GM19438 (cell line): ENCODE results near the gene MTHFD1L.

ENCODE experiments used
- ATAC-seq: cut with Tn5 transposase; IDR thresholded peaks from one replicate; pipeline ENCODE4 v1.9.1; 2021; ENCODE audit warnings: low read depth; ENCODE audit not compliant: unreplicated experiment

MTHFD1L gene

DNA sequence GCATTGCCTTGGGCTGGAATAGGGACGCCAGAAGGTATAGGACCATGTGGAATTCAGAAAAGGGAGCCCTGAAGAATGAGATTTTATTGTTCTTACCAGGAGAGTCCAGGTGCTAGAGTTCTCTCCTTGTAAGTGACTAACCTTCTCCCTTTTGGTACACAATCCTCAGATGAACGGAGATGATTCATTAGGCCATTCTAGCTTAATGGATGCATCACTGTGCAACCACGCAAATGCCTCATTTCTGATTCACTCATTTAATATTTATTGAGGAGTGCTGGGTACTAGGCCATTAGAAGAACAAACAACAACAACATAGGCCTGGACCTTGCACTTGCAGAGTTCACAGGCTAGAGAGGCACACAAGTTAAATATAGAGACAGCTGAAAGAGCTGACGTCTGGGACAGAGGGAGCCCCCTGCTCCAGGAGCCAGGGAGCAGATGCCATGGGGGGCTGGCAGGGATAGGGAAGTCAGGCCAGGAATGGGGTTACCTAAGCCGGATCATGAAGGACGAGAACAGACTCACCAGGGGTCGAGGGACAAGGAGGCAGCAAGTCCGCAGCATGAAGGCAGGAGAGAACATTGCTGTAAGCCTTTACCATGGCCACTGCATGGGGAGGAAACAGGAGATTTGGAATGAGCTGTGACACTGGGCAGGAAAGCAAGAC, 194.7 kb downstream of the MTHFD1L start:
- ATAC-seq = no peak

DNA sequence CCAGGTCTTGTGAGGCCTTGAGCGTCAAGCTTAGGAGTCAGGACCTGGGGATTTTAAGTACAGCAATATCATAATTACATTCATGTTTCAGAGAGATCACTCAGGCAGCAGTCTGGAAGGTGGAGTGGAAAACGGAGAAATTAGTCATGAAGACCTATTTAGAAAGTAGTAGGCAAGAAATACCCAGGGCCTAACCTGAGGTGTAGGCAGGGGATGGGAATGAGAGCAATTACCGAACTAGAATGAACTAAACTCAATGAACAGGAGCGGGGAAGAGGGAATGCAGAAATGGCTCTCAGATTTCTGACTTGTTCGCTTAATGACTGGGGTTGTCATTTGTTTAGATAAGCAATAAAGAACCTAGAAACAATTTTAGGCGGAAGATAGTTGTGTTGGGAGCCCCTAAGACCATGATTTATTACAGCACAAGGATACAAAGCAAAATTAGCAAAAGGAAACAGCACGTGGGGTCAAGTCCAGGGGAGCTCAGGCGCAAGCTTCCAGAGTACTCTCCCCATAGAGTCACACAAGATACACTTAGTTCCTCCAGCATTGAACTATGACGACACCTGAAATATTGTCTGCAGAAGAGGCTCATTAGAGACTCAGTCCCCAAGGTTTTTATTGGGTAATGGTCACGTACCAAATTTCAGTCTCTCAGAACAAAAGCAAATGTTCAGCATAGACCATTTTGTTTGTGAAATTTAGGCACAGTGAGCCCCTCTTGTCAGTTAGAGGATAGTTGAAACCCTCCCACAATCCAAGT, 195.4 kb downstream of the MTHFD1L start:
- ATAC-seq = no peak

DNA sequence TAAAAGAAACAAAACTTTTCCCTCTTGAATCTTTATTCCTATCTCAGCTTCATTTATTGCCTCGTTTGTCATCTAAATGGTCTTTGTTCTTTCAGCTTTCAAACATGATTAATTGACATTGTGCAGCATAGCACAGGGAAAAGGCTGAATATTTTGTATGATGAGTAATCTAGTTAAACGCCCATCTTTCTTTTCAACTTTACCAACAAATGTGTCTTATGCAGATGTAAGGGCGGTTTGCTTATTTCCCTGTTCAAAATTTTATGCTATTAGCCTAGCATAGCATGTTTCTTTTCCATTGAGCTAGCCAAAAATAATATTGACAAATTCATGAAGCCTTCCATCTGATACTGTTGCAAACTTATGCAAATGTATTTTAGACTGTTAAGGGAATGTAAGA, 197.8 kb downstream of the MTHFD1L start:
- ATAC-seq = no peak

DNA sequence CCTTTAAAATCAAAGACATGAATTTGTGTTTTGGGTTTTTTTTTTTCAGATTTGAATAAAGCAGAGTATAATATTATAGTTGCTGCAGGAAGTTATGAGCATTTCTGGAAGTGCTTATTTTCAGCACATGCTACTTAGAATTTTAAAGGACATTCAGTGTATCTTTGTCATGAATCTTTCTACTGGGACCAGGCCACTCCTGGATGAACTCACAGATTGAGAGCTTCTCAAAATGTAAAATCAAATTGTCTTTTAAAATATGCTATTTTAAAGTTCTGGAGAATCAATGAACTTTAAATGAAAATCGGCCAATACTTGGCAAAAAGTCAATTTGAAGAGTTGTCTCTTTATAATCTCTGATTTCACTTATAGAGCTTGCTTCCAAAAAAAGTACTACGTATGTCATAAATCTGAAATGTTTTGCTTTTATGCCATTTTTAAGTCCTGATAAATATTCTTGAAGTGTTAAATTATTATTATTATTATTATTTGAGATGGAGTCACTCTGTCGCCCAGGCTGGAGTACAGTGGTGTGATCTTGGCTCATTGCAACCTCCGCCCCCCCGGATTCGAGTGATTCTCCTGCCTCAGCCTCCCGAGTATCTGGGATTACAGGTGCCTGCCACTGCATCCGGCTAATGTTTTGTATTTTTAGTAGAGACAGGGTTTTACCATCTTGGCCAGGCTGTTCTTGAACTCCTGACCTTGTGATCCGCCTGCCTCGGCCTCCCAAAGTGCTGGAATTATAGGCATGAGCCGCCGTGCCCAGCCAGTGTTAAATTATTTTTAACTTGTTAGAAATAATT, 198.5 kb downstream of the MTHFD1L start:
- no peak for ATAC-seq

DNA sequence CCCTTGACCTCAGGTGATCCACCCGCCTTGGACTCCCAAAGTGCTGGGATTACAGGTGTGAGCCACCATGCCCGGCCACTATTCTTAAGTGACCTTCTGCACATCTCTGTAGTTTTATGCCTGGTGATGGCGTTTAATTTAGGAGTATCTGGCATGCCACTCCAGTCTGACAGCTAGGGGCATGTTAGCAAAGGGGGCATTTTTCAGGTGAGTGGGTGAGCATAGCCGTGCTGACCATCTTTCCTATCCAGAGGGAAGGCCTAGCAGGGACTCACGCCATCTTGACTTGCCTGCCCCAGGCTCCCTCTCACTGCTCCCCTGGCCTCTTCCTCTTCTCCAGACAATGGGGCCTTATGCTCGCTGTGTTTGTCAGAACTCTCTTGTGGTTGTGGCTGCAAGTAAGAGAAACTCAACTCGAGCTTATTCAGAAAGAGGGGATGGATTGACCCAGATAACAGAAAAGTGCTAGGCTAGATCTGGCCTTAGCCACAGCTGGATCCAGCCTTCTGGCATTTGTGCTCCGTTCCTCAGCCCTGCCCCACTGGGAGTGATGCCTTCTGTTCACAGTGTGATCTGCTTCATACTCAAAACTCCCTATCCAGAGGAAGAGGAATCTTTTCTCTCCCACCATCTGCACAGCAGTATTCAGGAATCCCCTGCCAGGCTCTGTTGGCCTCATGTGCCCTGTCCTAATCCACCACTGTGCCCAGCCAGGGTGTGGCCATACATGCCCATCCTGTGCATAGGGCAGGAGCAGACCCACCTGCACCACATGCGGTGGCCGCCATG, 199.7 kb downstream of the MTHFD1L start:
- ATAC-seq = no peak

DNA sequence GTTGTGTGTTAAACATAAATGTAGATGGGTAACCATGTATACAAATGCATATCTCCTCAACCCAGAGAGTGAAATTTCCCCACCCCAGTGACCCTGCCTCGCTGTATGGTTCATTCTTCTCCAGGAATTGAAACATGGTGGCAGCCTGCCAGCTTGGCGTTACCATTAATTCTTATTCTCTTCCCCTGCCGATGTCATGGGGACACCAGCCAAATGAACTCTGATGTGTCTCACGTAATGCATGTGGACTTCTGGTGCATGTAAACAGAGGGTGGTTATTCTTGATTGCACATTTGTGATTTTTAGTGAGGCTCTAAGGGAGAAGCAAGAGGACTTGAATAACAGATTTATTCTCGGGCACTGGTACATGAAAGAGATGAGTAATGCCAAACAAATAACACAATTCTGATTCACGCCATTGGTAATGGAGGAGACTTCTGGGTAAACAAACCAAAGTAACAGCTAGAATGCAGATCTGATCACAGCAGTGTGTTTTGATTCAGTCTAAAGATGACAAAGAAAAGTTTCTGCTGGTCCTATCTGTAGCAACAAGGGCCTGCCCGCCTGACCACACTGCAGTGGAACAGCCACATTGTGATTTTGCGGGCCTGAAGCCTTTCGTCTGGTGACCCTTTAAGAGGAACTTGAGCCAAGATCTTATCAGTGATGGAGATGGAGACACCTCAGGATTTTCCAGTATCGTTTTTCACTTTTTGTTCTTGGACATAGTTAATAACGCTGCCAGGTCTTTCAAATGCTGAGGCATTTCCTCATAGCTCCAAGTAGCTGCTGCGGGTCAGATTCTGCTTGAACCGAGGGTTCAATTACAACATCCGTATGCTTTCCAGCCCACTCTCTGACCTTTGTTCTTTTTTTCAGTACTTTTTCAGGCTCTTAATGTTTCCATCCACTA, 202.4 kb downstream of the MTHFD1L start:
- no peak for ATAC-seq

DNA sequence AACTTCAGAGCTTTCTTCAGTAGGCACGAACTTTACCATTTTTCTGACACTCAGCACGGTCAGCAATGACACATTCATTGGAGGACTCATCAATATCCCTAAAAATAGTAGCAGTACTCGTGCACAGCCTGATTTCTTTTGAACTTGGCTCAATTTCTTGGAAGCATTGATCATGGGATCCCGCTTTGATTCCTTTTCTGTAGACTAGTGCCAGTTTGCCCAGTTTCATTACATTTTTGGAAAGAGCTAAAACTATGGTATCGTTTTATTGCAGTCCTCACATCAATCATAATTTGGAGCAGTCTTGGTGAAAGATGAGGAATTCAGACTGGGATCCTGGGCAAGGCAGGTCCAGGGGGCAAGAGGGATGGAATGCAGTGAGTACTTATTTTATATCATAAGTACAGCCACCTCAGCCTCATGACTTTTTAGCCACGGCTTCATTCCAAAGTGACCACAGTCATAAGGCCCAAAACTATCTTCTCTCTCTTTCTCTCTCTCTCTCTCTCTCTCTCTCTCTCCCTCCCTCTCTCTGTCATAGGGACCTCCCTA, 203.3 kb downstream of the MTHFD1L start:
- no peak for ATAC-seq

DNA sequence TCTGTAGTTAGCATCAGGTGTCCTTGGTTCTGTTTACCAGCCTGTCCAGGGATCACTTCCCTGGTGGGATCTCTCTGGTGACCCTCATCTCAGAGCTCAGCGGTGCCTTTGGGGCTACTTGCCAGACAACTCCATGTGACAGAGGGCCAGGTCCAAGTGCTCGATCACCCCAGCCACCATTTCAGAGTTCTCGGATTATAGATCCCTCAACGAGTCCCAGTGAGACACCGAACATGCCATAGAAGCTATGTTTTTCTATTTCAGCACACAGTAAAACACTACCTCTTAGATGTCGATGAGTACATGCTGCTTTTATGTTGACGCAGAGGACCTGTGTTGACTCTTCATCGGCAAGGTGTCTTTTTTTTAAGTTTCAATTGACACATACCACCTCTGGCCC, 204.1 kb downstream of the MTHFD1L start:
- no peak for ATAC-seq

DNA sequence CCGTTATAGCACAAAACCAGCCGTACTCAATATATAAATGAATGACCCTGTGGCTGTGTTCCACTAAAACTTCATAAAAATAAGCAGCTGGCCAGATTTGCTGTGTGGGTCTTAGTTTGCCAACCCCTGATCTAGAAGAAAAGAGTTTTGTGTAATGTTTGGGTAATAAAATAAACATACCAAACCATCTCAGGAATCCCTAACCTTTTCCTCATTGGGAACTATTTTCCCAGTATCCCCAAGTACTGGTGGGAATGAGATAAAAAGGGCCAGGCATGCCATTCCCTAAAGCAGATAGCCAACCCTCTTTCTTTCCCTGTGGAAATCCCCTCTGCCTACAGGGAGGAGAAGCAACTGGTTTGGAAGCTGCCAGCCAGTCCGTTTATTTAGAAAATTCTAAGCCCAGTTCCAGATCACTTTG, 205.1 kb downstream of the MTHFD1L start:
- no peak for ATAC-seq

DNA sequence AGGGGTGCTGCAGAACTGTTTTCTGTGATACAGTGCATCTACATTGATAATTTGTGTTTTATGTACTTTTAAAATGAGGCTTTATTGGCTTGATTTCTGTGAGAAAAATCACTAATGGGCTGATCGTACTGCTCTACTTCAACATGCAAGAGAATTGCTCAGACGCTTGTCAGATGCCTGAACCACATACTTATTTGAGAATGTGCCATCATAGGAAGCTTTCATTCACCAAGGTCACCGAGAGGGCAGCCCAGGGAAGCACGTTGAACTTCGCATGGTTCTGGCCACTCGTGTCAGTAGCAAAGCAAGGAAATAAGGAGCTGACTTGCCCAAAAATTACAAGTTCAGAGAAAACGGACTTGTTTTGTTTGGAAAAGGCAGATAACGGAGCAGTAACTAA, 205.8 kb downstream of the MTHFD1L start:
- no peak for ATAC-seq

DNA sequence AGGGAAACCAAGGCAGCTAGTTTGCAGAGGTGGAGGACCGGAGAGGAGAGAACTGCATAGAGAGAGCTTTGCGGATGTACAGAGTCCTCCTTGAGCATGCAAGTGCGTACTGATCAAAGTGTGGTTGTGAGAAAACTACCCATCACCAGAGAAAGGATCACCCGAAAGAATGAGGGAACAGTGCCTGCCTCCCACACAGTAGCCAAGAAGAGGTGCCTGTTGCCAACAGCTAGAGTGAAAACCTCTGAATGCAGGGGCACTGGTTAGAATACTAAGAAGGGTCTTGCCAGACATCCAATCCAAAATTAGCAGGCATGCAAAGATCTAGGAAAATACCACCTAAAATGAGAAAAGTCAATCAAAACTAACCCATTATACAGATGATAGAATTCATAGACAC, 207.6 kb downstream of the MTHFD1L start:
- no peak for ATAC-seq

DNA sequence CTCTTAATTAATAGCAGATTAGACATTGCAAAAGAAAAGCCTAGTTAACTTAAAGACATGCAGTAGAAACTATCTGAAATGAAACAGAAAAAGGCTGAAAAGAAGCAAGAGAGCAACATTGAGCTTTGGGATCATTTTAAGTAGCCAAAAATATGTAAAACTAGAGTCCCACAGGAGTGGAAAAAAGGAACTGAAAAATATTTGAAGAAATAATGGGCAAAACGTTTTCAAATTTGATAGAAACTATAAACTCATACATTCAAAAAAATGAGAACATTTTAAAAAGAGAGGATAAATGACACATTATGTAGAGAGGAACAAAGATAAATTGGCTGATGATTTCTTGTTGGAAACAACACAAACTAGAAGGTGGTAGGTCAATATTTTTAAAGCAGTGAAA, 208.2 kb downstream of the MTHFD1L start:
- ATAC-seq = no peak

DNA sequence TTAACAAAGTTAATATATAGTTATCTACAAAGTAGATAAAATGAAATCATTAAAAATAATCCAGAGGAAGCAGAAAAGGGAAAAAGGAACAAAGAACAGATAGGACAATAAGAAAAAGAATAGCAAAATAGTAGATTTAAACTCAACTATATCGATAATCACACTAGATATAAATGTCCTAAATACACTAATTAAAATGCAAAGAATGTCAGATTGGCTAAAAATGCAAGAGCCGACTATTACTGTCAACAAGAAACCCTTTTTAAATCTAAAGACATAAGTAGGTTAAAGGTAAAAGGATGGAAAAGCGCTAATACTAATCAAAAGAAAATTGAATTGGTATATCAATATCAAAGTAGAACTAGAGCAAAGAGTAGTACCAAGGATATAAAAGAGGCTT, 209.5 kb downstream of the MTHFD1L start:
- ATAC-seq = no peak

DNA sequence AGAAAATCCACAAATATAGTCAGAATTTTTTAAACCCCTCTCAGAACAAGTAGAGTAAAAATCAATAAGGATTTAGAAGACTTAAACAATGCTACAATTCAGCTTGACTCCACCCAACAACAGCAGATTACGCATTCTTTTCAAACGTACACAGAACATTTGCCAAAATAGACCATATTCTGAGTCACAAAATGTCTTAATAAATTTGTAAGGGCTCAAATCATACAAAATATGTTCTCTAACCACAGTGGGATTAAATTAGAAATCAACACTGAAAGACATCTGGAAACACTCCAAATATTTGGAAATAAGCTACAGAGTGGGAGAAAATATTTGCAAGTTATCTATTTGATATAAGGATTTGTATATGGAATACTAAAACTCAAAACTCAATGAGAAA, 210.0 kb downstream of the MTHFD1L start:
- no peak for ATAC-seq

DNA sequence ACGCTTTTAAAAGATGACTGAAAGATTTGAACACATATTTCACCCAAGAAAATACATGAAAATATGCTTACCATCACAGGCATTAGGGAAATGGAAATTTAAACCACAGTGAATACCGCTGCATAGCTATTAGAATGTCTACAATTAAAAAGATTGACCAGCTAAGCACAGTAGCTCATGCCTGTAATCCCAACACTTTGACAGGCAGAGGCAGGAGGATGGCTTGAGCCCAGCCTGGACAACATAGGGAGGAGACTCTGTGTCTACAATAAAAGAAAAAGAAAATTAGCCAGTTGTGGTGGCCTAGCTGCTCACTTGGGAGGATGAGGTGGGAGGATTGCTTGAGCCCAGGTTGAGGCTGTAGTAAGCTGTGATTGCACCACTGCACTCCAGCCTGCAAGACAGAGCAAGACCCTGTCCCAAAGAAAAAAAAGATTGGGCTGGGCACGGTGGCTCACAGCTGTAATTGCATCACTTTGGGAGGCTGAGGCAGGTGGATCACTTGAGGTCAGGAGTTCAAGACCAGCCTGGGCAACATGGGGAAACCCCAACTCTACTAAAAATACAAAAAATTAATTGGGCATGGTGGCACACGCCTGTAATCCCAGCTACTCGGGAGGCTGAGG, 210.5 kb downstream of the MTHFD1L start:
- ATAC-seq = no peak

DNA sequence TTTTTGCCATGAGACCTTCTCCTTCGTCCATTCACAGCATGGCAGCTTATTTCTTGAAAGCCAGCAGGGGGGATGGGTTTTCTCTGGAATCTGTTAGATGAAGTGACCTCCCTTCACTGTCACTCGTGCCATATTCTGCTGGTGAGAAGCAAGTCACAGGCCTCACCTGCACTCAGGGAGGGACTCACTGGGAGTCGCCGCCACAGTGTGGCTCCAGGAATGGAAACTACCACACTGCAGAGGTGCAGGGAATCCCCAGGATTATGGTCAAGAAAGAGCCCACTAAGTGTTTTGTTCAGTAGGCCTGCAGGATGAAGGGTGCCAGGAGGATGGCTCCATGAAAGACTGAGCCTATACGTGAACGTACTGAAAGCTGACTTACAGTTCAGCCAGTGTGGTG, 213.2 kb downstream of the MTHFD1L start:
- no peak for ATAC-seq

DNA sequence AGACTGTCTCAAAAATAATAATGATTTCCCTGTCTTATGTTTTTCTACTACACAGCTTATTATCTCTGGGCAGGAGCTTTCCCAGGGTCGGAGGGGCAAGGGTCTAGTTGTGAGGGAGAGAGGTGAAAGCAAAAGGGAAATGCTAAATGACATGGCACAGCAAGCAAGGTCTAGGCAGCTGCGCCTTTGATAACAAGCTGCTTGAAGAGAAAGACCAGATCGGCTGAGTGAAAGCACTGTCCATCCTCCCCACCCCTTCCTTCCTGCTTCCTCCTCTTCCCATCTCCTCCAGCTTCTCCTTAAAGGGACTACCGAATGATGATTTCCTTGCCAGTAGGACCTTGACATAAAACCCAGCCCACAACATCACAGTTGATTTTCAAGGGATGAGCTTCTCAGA, 216.2 kb downstream of the MTHFD1L start:
- no peak for ATAC-seq

DNA sequence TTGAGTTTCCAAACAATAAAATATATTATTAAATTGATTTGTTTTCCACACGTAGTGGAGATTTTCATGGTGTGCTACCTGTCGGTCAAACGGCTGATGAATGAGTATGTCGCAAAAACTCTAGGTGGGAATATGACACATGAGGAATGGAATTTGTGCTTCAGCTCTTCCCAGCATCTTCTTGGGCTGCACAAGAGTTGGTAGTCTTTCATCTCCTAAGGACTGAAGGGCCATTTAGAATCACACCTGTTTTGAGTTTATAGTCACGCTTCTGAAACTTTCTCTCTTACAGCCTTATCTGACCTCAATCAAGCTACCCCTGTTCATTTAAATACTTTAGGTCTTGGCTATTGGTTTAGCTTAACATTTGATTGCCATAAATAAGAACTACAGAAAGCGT, 216.6 kb downstream of the MTHFD1L start:
- no peak for ATAC-seq

DNA sequence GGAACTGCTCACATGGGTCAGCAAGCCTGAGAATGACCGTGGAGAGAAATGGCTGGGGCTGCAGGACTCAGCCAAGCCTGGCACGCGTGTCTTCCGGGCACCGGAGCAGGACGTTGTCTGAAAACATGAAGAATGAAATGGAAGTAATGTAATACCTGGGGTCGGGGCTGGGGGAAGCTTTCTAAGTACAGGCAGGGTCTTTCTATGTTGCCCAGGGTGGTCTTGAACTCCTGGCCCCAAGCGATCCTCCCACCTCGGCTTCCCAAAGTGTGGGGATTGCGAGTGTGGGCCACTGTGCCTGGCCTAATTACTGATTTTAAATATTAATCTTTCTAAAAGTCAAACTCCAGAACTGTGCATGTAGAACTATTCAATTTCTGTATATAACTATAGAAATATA, 218.8 kb downstream of the MTHFD1L start:
- ATAC-seq = no peak
